Natural killer cell treated with Interleukin-12 subunit alpha and Interleukin-12 subunit beta and Interleukin-15 and Interleukin-18, amount 100 ng/mL, for 72 hours (primary cell): ENCODE results near the gene HPSE2. TPM values are rescaled to one million over a fixed set of nuclear protein-coding genes. Genes with fewer than 3 reads are reported as not detected.
A peak's percentile ranks its signal among the peaks of the same experiment; 100 is the strongest.
"Not testable (repeated sequence)": the region's sequence is repeated elsewhere in the genome, so short reads cannot be mapped to it uniquely, and the experiment has no call there.

Experiments used
- ATAC-seq, 2 donors: fragments of 150-1000 bp; cut with Tn5 transposase in 1 of 2; sonication (Bioruptor Pico), chemical (Tn5 transposase) in 1 of 2; 2 replicates each; pipeline ENCODE4 v1.10.0; 2021
- DNase-seq: peaks from one replicate; pipeline ENCODE4 v3.0.0; 2022; ENCODE audit warnings: low spot score
- H3K27ac Mint-ChIP-seq, 2 donors: 1 replicate in 1 of 2; 2 replicates in 1 of 2; pipeline ENCODE4 v1.8.0; 2022; ENCODE audit warnings: mixed read lengths in 2 of 2, mild to moderate bottlenecking in 1 of 2, moderate library complexity in 1 of 2
- H3K27me3 Mint-ChIP-seq, 2 donors: 1 replicate in 1 of 2; 2 replicates in 1 of 2; pipeline ENCODE4 v1.8.0; 2022; ENCODE audit warnings: mixed read lengths in 2 of 2
- H3K36me3 Mint-ChIP-seq: one replicate; pipeline ENCODE4 v1.8.0; 2022; ENCODE audit warnings: mixed read lengths
- H3K4me1 Mint-ChIP-seq, 2 donors: 1 replicate in 1 of 2; 2 replicates in 1 of 2; pipeline ENCODE4 v1.8.0; 2022; ENCODE audit warnings: low read depth in 2 of 2, mixed read lengths in 2 of 2, mild to moderate bottlenecking in 1 of 2
- H3K4me3 Mint-ChIP-seq: one replicate; pipeline ENCODE4 v1.8.0; 2022; ENCODE audit warnings: mixed read lengths
- H3K9me3 Mint-ChIP-seq: 2 replicates; pipeline ENCODE4 v1.8.0; 2022; ENCODE audit warnings: mixed read lengths
- total RNA-seq, 2 donors: library from RNA; stranded (reverse); gene quantifications; one replicate each; pipeline ENCODE4 v1.2.3, GENCODE V29; 2022

The HPSE2 gene
- total RNA-seq, 2 donors from 2014 or later = not detected

- Mint-ChIP-seq H3K36me3 (no peaks in the 10 kb centered on the region), H3K4me3 (no peak overlapping the region), H3K4me1 (no peaks in the 10 kb centered on the region), H3K27me3 (peaks cover 8 to 12% of the 10 kb centered on the region in 2 donors), H3K9me3 (no peaks in the 10 kb centered on the region), H3K27ac (no peak overlapping the region)
- DNase-seq (no peak), ATAC-seq (no peak)
These were observed 709.7 kb downstream of the HPSE2 start for GRCh38 chr10:98525969-98526368.

GRCh38 chr10:98524124-98524523, 711.5 kb downstream of the HPSE2 start:
- DNase-seq (no peak), ATAC-seq (no peak)
- Mint-ChIP-seq H3K4me1 (no peaks in the 10 kb centered on the region), H3K27ac (no peak overlapping the region), H3K9me3 (no peaks in the 10 kb centered on the region), H3K27me3 (peaks cover 4 to 5% of the 10 kb centered on the region in 2 donors), H3K36me3 (no peaks in the 10 kb centered on the region), H3K4me3 (no peak overlapping the region)

GRCh38 chr10:98519841-98520240, 715.8 kb downstream of the HPSE2 start:
- Mint-ChIP-seq H3K9me3 (no peaks in the 10 kb centered on the region), H3K27ac (no peak overlapping the region), H3K36me3 (no peaks in the 10 kb centered on the region), H3K27me3 (peaks cover 13 to 18% of the 10 kb centered on the region in 2 donors), H3K4me1 (no peaks in the 10 kb centered on the region), H3K4me3 (no peak overlapping the region)
- DNase-seq (no peak), ATAC-seq (no peak)

GRCh38 chr10:98517672-98518071, 718.0 kb downstream of the HPSE2 start:
- ATAC-seq (no peak), DNase-seq (no peak)
- Mint-ChIP-seq H3K27me3 (peaks cover 15 to 23% of the 10 kb centered on the region in 2 donors), H3K4me3 (no peak overlapping the region), H3K27ac (no peak overlapping the region), H3K4me1 (no peaks in the 10 kb centered on the region), H3K36me3 (no peaks in the 10 kb centered on the region), H3K9me3 (no peaks in the 10 kb centered on the region)

GRCh38 chr10:98516352-98516751, 719.3 kb downstream of the HPSE2 start:
- Mint-ChIP-seq H3K27me3 (peaks cover 17 to 26% of the 10 kb centered on the region in 2 donors), H3K36me3 (no peaks in the 10 kb centered on the region), H3K27ac (no peak overlapping the region), H3K4me1 (no peaks in the 10 kb centered on the region), H3K9me3 (no peaks in the 10 kb centered on the region), H3K4me3 (no peak overlapping the region)
- ATAC-seq (no peak), DNase-seq (no peak)

- Mint-ChIP-seq H3K36me3 (no peaks in the 10 kb centered on the region), H3K27ac (no peak overlapping the region), H3K9me3 (no peaks in the 10 kb centered on the region), H3K4me1 (no peaks in the 10 kb centered on the region), H3K27me3 (peaks cover 19 to 25% of the 10 kb centered on the region in 2 donors), H3K4me3 (no peak overlapping the region)
- no peak for DNase-seq
- no peak for ATAC-seq
These were observed 721.9 kb downstream of the HPSE2 start for GRCh38 chr10:98513704-98514103.

- no peaks in the 10 kb centered on the region for H3K4me1 Mint-ChIP-seq
- H3K27me3 Mint-ChIP-seq = peaks cover 23 to 38% of the 10 kb centered on the region in 2 donors
- H3K27ac Mint-ChIP-seq = no peak overlapping the region
- no peaks in the 10 kb centered on the region for H3K36me3 Mint-ChIP-seq
- ATAC-seq (no peak), DNase-seq (no peak)
- H3K4me3 Mint-ChIP-seq = no peak overlapping the region
- no peaks in the 10 kb centered on the region for H3K9me3 Mint-ChIP-seq
These were observed 723.8 kb downstream of the HPSE2 start for GRCh38 chr10:98511876-98512275.

GRCh38 chr10:98510412-98510995, 725.1 kb downstream of the HPSE2 start:
- DNase-seq = no peak
- no peaks in the 10 kb centered on the region for H3K36me3 Mint-ChIP-seq
- ATAC-seq = peak in 1 of 2 donors; percentile 52
- H3K27me3 Mint-ChIP-seq = peaks cover 22 to 34% of the 10 kb centered on the region in 2 donors
- H3K4me3 Mint-ChIP-seq = no peak overlapping the region
- H3K9me3 Mint-ChIP-seq = no peaks in the 10 kb centered on the region
- H3K27ac Mint-ChIP-seq = no peak overlapping the region
- no peaks in the 10 kb centered on the region for H3K4me1 Mint-ChIP-seq

- Mint-ChIP-seq H3K36me3 (no peaks in the 10 kb centered on the region), H3K4me3 (no peak overlapping the region), H3K27me3 (peaks cover 22 to 34% of the 10 kb centered on the region in 2 donors), H3K27ac (no peak overlapping the region), H3K9me3 (no peaks in the 10 kb centered on the region), H3K4me1 (no peaks in the 10 kb centered on the region)
- DNase-seq (no peak), ATAC-seq (no peak)
These were observed 725.9 kb downstream of the HPSE2 start for GRCh38 chr10:98509745-98510144.

GRCh38 chr10:98502535-98502934, 733.1 kb downstream of the HPSE2 start:
- not testable (repeated sequence) for H3K4me1 Mint-ChIP-seq, H3K27ac Mint-ChIP-seq, H3K9me3 Mint-ChIP-seq, H3K36me3 Mint-ChIP-seq, H3K4me3 Mint-ChIP-seq, ATAC-seq, DNase-seq
- peaks cover 28 to 55% of the 10 kb centered on the region in 2 donors for H3K27me3 Mint-ChIP-seq

- H3K27me3 Mint-ChIP-seq = peaks cover 15 to 36% of the 10 kb centered on the region in 2 donors
- no peak overlapping the region for H3K27ac Mint-ChIP-seq
- H3K4me1 Mint-ChIP-seq = no peaks in the 10 kb centered on the region
- ATAC-seq (no peak), DNase-seq (no peak)
- H3K9me3 Mint-ChIP-seq = peaks cover 7% of the 10 kb centered on the region
- H3K4me3 Mint-ChIP-seq = no peak overlapping the region
- H3K36me3 Mint-ChIP-seq = peaks cover 11% of the 10 kb centered on the region
These were observed 742.9 kb downstream of the HPSE2 start for GRCh38 chr10:98492763-98493162.

GRCh38 chr10:98489561-98490481, 745.8 kb downstream of the HPSE2 start:
- H3K4me3 Mint-ChIP-seq = no peak overlapping the region
- no peak for DNase-seq
- no peak for ATAC-seq
- no peaks in the 10 kb centered on the region for H3K36me3 Mint-ChIP-seq
- peaks cover 3% of the 10 kb centered on the region for H3K9me3 Mint-ChIP-seq
- H3K27ac Mint-ChIP-seq = no peak overlapping the region
- peaks cover 12 to 21% of the 10 kb centered on the region in 2 donors for H3K27me3 Mint-ChIP-seq
- no peaks in the 10 kb centered on the region for H3K4me1 Mint-ChIP-seq

- Mint-ChIP-seq H3K27ac (no peak overlapping the region), H3K36me3 (peaks cover 5% of the 10 kb centered on the region), H3K4me3 (no peak overlapping the region), H3K9me3 (no peaks in the 10 kb centered on the region), H3K27me3 (peaks cover 8 to 18% of the 10 kb centered on the region in 2 donors), H3K4me1 (no peaks in the 10 kb centered on the region)
- DNase-seq (no peak), ATAC-seq (no peak)
These were observed 746.8 kb downstream of the HPSE2 start for GRCh38 chr10:98488669-98489430.

- Mint-ChIP-seq H3K4me3 (no peak overlapping the region), H3K27me3 (peaks cover 2 to 8% of the 10 kb centered on the region in 2 donors), H3K36me3 (peaks cover 5% of the 10 kb centered on the region), H3K9me3 (no peaks in the 10 kb centered on the region), H3K27ac (no peak overlapping the region), H3K4me1 (peaks cover under 1 to 2% of the 10 kb centered on the region in 2 donors)
- DNase-seq (no peak), ATAC-seq (no peak)
These were observed 748.0 kb downstream of the HPSE2 start for GRCh38 chr10:98487649-98488048.
